Peyer's patch (tissue), 4 donors: ENCODE data around the gene NUCKS1.

ENCODE experiments used
- CTCF ChIP-seq, 6 experiments: fragments of 450-650 bp in 4 of 6; fragments of 200-600 bp in 2 of 6; sonication (generic) in 1 of 6; IDR thresholded peaks; one replicate each; pipeline ENCODE4 v1.5.1; 2017 to 2019; ENCODE audit warnings: antibody characterized with exemption in 6 of 6, mild to moderate bottlenecking in 3 of 6, moderate library complexity in 1 of 6
- POLR2A ChIP-seq, 2 donors: fragments of 450-650 bp; IDR thresholded peaks; one replicate each; pipeline ENCODE4 v1.5.1; 2017; ENCODE audit warnings: antibody characterized with exemption in 2 of 2, mild to moderate bottlenecking in 2 of 2, moderate library complexity in 2 of 2

GRCh38 chr1:205680073-205680851 is 69.7 kb downstream of the NUCKS1 start, which contains the start of gene SLC45A3:
- TF ChIP-seq CTCF (IDR thresholded peaks at IDR 0.05) (no peak), POLR2A (IDR thresholded peaks at IDR 0.05) (no peak)
